ENCODE measurements around the gene SULT1C3. TPM values are rescaled to one million over a fixed set of nuclear protein-coding genes. Genes with fewer than 3 reads are reported as not detected.

SULT1C3 gene
- total and polyA plus RNA-seq, 4 donors: not detected

DNA sequence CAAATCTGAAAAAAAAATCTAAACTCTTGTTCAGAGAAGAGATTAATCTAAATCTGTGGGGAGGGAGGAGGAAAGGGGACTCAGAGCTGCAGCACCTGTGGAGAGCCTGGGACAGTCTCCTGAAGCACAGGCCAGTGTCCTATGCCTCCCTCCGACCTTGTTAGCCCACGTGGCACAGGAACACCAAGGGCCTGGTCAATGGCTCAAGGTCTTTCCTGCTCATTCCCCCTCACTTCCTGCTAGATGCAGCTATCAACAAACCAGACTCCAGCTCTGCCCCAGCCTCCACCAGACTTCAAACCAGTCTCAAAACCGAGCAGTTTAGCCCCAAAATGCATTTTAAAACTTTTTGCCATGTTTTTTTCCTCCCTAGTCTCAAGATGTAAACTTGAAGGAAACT, 20.1 kb upstream of the SULT1C3 start:
- no peaks in the 10 kb centered on the region for H3K36me3 ChIP-seq (ENCODE audit: control insufficient read depth in 4 of 4, insufficient read depth in 3 of 4, low read depth in 1 of 4, low read length in 3 of 4)
- no peaks in the 10 kb centered on the region for H3K27me3 ChIP-seq (ENCODE audit: control insufficient read depth in 4 of 4, insufficient read depth in 4 of 4, low read length in 3 of 4)
- no peak for DNase-seq (ENCODE audit: low spot score)
- H3K4me3 ChIP-seq (ENCODE audit: low read depth in 1 of 3, low read length in 3 of 3): no peak overlapping the region
- no peak overlapping the region for H3K27ac ChIP-seq (ENCODE audit: low read depth in 1 of 2, low read length in 2 of 2)
- 48% methylated on average over 3 of the region's 3 CpGs for WGBS
- H3K4me1 ChIP-seq (ENCODE audit: control insufficient read depth in 4 of 4, insufficient read depth in 4 of 4, low read length in 3 of 4): peaks cover 0 to 7% (median 0%) of the 10 kb centered on the region in 4 donors
- TF ChIP-seq HNF4G (IDR thresholded peaks at IDR 0.05): no peak
- no peak overlapping the region for H3K9ac ChIP-seq (ENCODE audit: low read depth in 1 of 2, low read length in 2 of 2)
- H3K9me3 ChIP-seq (ENCODE audit: control insufficient read depth in 4 of 4, low read length in 3 of 4): peaks cover 3 to 12% (median 7%) of the 10 kb centered on the region in 4 donors

DNA sequence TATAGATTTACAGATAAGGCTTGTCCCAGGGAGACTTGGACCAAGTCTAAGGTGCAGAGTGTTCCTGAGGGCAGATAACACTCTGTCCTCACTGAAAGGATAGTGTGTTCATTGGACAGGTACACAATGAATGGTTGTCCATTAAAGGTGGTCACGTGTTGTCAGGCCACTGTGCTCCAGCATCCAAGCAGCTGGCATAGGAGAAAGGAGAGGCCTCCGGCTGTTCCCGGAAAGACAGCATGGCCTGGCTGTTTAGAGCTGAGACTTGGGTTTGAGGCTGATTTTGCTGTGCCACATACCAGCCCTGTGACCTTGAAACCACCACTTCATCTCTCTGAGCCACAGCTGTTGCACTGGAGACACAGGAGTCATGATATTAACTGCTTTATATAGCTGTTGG, 19.6 kb upstream of the SULT1C3 start:
- no peaks in the 10 kb centered on the region for H3K36me3 ChIP-seq (ENCODE audit: control insufficient read depth in 4 of 4, insufficient read depth in 3 of 4, low read depth in 1 of 4, low read length in 3 of 4)
- H3K4me3 ChIP-seq (ENCODE audit: low read depth in 1 of 3, low read length in 3 of 3): no peak overlapping the region
- H3K9ac ChIP-seq (ENCODE audit: low read depth in 1 of 2, low read length in 2 of 2): no peak overlapping the region
- no peak for TF ChIP-seq SP1 (IDR thresholded peaks at IDR 0.05)
- TF ChIP-seq GABPA (IDR thresholded peaks at IDR 0.05 in 1 of 2, conservative IDR thresholded peaks at IDR 0.05 in 1 of 2): no peak
- TF ChIP-seq FOXA2 (IDR thresholded peaks at IDR 0.05): no peak
- no peak for TF ChIP-seq HNF4A (conservative IDR thresholded peaks at IDR 0.05)
- TF ChIP-seq, protein P1, sequence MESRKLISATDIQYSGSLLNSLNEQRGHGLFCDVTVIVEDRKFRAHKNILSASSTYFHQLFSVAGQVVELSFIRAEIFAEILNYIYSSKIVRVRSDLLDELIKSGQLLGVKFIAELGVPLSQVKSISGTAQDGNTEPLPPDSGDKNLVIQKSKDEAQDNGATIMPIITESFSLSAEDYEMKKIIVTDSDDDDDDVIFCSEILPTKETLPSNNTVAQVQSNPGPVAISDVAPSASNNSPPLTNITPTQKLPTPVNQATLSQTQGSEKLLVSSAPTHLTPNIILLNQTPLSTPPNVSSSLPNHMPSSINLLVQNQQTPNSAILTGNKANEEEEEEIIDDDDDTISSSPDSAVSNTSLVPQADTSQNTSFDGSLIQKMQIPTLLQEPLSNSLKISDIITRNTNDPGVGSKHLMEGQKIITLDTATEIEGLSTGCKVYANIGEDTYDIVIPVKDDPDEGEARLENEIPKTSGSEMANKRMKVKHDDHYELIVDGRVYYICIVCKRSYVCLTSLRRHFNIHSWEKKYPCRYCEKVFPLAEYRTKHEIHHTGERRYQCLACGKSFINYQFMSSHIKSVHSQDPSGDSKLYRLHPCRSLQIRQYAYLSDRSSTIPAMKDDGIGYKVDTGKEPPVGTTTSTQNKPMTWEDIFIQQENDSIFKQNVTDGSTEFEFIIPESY (IDR thresholded peaks at IDR 0.05): no peak
- TF ChIP-seq FOXA1 (IDR thresholded peaks at IDR 0.05): no peak
- TF ChIP-seq, protein P2, sequence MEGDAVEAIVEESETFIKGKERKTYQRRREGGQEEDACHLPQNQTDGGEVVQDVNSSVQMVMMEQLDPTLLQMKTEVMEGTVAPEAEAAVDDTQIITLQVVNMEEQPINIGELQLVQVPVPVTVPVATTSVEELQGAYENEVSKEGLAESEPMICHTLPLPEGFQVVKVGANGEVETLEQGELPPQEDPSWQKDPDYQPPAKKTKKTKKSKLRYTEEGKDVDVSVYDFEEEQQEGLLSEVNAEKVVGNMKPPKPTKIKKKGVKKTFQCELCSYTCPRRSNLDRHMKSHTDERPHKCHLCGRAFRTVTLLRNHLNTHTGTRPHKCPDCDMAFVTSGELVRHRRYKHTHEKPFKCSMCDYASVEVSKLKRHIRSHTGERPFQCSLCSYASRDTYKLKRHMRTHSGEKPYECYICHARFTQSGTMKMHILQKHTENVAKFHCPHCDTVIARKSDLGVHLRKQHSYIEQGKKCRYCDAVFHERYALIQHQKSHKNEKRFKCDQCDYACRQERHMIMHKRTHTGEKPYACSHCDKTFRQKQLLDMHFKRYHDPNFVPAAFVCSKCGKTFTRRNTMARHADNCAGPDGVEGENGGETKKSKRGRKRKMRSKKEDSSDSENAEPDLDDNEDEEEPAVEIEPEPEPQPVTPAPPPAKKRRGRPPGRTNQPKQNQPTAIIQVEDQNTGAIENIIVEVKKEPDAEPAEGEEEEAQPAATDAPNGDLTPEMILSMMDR (IDR thresholded peaks at IDR 0.05; ENCODE audit: low read depth, low read length, missing input control): no peak
- no peak for TF ChIP-seq RXRA (IDR thresholded peaks at IDR 0.05)
- no peak for TF ChIP-seq EGR1 (IDR thresholded peaks at IDR 0.05; ENCODE audit: low read depth in 2 of 2)
- no peak for TF ChIP-seq JUND (IDR thresholded peaks at IDR 0.05)
- no peak for TF ChIP-seq HNF4G (IDR thresholded peaks at IDR 0.05)
- TF ChIP-seq YY1 (IDR thresholded peaks at IDR 0.05): no peak
- no peak for TF ChIP-seq RAD21 (IDR thresholded peaks at IDR 0.05)
- no peak for TF ChIP-seq TAF1 (conservative IDR thresholded peaks at IDR 0.05)
- TF ChIP-seq, protein P3, sequence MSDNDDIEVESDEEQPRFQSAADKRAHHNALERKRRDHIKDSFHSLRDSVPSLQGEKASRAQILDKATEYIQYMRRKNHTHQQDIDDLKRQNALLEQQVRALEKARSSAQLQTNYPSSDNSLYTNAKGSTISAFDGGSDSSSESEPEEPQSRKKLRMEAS (IDR thresholded peaks at IDR 0.05): no peak
- TF ChIP-seq, protein P4, sequence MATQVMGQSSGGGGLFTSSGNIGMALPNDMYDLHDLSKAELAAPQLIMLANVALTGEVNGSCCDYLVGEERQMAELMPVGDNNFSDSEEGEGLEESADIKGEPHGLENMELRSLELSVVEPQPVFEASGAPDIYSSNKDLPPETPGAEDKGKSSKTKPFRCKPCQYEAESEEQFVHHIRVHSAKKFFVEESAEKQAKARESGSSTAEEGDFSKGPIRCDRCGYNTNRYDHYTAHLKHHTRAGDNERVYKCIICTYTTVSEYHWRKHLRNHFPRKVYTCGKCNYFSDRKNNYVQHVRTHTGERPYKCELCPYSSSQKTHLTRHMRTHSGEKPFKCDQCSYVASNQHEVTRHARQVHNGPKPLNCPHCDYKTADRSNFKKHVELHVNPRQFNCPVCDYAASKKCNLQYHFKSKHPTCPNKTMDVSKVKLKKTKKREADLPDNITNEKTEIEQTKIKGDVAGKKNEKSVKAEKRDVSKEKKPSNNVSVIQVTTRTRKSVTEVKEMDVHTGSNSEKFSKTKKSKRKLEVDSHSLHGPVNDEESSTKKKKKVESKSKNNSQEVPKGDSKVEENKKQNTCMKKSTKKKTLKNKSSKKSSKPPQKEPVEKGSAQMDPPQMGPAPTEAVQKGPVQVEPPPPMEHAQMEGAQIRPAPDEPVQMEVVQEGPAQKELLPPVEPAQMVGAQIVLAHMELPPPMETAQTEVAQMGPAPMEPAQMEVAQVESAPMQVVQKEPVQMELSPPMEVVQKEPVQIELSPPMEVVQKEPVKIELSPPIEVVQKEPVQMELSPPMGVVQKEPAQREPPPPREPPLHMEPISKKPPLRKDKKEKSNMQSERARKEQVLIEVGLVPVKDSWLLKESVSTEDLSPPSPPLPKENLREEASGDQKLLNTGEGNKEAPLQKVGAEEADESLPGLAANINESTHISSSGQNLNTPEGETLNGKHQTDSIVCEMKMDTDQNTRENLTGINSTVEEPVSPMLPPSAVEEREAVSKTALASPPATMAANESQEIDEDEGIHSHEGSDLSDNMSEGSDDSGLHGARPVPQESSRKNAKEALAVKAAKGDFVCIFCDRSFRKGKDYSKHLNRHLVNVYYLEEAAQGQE (IDR thresholded peaks at IDR 0.05): no peak
- no peak for TF ChIP-seq NR2F2 (IDR thresholded peaks at IDR 0.05)
- TF ChIP-seq, protein P5, sequence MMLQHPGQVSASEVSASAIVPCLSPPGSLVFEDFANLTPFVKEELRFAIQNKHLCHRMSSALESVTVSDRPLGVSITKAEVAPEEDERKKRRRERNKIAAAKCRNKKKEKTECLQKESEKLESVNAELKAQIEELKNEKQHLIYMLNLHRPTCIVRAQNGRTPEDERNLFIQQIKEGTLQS (IDR thresholded peaks at IDR 0.05): no peak
- no peaks in the 10 kb centered on the region for H3K27me3 ChIP-seq (ENCODE audit: control insufficient read depth in 4 of 4, insufficient read depth in 4 of 4, low read length in 3 of 4)
- WGBS: 93% methylated on average over 3 of the region's 3 CpGs
- DNase-seq (ENCODE audit: low spot score): no peak
- H3K9me3 ChIP-seq (ENCODE audit: control insufficient read depth in 4 of 4, low read length in 3 of 4): peaks cover 3 to 12% (median 7%) of the 10 kb centered on the region in 4 donors
- H3K4me1 ChIP-seq (ENCODE audit: control insufficient read depth in 4 of 4, insufficient read depth in 4 of 4, low read length in 3 of 4): peaks cover 0 to 7% (median 0%) of the 10 kb centered on the region in 4 donors
- H3K27ac ChIP-seq (ENCODE audit: low read depth in 1 of 2, low read length in 2 of 2): no peak overlapping the region

Data from liver (tissue), 9 donors.